Peyer's patch (tissue), 4 donors: ENCODE results near the gene SLC9A7. TPM values are rescaled to one million over a fixed set of nuclear protein-coding genes. Genes with fewer than 3 reads are reported as not detected.

Source experiments
- DNase-seq, 3 donors: peaks; one replicate each; pipeline ENCODE4 v3.0.0-alpha.2; 2017 to 2019
- H3K27ac ChIP-seq, 4 donors: fragments of 200-600 bp; sonication (generic); one replicate each; pipeline ENCODE4 v1.5.1; 2016 to 2019
- H3K27me3 ChIP-seq, 2 donors: fragments of 200-600 bp; sonication (generic); one replicate each; pipeline ENCODE4 v1.5.1; 2019
- H3K36me3 ChIP-seq, 3 donors: fragments of 200-600 bp; sonication (generic); one replicate each; pipeline ENCODE4 v1.5.1; 2016 to 2019
- H3K4me1 ChIP-seq, 4 donors: fragments of 200-600 bp; sonication (generic); one replicate each; pipeline ENCODE4 v1.5.1; 2016 to 2019
- H3K4me3 ChIP-seq, 4 donors: fragments of 200-600 bp; sonication (generic); 1 replicate in 3 of 4; 2 replicates in 1 of 4; pipeline ENCODE4 v1.5.1; 2016 to 2019; ENCODE audit warnings: mild to moderate bottlenecking in 1 of 4
- H3K9me3 ChIP-seq, 4 donors: fragments of 200-600 bp; sonication (generic); one replicate each; pipeline ENCODE4 v1.5.1; 2016 to 2019; ENCODE audit warnings: mild to moderate bottlenecking in 1 of 4
- POLR2A ChIP-seq, 2 donors: fragments of 450-650 bp; IDR thresholded peaks; one replicate each; pipeline ENCODE4 v1.5.1; 2017; ENCODE audit warnings: antibody characterized with exemption in 2 of 2, mild to moderate bottlenecking in 2 of 2, moderate library complexity in 2 of 2
- total RNA-seq, 4 donors: library from RNA; depleted of rRNA; stranded (reverse); fragments of >200 nt; gene quantifications; one replicate each; pipeline ENCODE4 v1.1.0, GENCODE V29; 2016
- TF ChIP-seq, protein P1 (sequence below), 6 experiments: fragments of 450-650 bp in 4 of 6; fragments of 200-600 bp in 2 of 6; sonication (generic) in 1 of 6; IDR thresholded peaks; one replicate each; pipeline ENCODE4 v1.5.1; 2017 to 2019; ENCODE audit warnings: antibody characterized with exemption in 6 of 6, mild to moderate bottlenecking in 3 of 6, moderate library complexity in 1 of 6

SLC9A7 gene
- total RNA-seq, 4 donors from 2014 or later: 0.35 to 9.1 (median 2.2) TPM

DNA sequence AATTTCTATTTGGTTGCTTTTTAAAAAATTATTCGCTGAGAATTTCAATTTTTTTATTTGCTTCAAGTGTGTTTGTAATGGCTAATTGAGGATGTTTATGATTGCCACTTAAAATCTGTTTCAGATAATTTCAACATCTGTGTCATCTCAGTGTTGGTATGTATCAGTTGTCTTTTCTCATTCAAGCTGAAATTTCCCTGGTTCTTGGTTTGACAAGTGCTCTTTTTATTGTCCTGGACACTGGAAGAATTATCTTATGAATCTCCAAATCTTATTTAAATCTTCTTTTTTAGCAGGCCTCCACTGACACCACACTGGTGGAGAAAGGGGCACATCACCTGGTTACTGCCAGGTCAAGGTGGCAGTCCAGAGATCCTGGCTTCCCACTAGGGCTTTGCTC is 163.8 kb downstream of the SLC9A7 start:
- H3K27me3 ChIP-seq: no peaks in the 10 kb centered on the region
- no peak overlapping the region for H3K27ac ChIP-seq
- no peak overlapping the region for H3K4me3 ChIP-seq
- no peak for TF ChIP-seq POLR2A (IDR thresholded peaks at IDR 0.05)
- TF ChIP-seq, protein P1, sequence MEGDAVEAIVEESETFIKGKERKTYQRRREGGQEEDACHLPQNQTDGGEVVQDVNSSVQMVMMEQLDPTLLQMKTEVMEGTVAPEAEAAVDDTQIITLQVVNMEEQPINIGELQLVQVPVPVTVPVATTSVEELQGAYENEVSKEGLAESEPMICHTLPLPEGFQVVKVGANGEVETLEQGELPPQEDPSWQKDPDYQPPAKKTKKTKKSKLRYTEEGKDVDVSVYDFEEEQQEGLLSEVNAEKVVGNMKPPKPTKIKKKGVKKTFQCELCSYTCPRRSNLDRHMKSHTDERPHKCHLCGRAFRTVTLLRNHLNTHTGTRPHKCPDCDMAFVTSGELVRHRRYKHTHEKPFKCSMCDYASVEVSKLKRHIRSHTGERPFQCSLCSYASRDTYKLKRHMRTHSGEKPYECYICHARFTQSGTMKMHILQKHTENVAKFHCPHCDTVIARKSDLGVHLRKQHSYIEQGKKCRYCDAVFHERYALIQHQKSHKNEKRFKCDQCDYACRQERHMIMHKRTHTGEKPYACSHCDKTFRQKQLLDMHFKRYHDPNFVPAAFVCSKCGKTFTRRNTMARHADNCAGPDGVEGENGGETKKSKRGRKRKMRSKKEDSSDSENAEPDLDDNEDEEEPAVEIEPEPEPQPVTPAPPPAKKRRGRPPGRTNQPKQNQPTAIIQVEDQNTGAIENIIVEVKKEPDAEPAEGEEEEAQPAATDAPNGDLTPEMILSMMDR (IDR thresholded peaks at IDR 0.05): no peak
- DNase-seq: no peak
- no peaks in the 10 kb centered on the region for H3K9me3 ChIP-seq
- no peaks in the 10 kb centered on the region for H3K36me3 ChIP-seq
- no peaks in the 10 kb centered on the region for H3K4me1 ChIP-seq

DNA sequence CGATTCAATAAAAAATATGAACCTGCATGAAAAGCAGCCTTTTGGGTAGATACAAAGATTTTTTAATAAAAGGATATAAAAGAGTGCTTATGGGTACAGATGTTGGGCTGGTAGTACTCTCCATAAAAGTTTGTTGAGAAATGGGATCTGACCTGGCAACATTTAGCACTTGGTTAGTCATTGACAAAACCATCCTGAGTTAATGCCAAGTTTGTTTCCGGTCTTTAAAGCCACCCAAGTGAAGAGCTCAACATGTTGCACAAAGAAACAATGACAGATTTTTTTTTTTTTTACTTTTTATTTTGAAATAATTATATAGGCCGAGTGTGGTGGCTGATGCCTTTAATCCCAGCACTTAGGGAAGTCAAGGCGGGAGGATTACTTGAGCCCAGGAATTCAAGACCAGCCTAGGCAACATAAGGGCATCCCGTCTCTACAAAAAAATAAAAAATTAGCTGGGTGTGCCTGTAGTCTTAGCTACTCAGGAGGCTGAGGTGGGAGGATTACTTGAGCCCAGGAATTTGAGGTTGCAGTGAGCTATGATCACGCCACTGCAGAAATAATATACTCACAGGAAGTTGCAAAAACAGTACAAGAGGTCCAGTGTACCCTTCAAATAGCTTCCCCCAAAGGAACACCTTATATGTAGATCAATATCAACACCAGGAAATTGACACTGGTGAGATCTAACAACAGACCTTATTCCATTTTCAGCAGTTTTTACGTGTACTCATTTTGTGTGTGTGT is 168.8 kb downstream of the SLC9A7 start:
- Histone ChIP-seq H3K9me3 (no peaks in the 10 kb centered on the region), H3K4me3 (no peak overlapping the region), H3K36me3 (no peaks in the 10 kb centered on the region), H3K27ac (no peak overlapping the region), H3K4me1 (no peaks in the 10 kb centered on the region), H3K27me3 (no peaks in the 10 kb centered on the region)
- DNase-seq: no peak
- no peak for TF ChIP-seq POLR2A (IDR thresholded peaks at IDR 0.05)
- TF ChIP-seq, protein P1 (IDR thresholded peaks at IDR 0.05): no peak

DNA sequence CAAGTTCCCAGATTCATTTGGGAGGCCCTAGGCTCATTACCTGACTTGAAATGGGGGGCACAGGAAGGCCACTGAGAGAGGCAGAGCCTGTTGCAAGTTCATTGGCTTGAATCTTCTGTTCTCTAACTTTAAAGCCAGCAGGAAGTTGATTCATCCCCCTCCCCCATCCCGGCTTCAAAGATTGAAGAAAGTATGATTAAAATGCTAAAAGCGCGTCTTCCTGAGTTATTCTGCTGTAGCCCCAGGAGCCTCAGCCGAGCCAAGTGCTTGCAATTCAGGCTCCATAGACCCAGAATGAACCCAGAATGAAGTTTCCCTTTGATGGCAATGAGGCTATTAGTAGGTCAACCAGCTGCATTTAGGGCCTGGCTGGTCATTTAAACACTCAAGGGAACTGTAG is 170.7 kb downstream of the SLC9A7 start:
- TF ChIP-seq, protein P1 (IDR thresholded peaks at IDR 0.05): no peak
- TF ChIP-seq POLR2A (IDR thresholded peaks at IDR 0.05): no peak
- Histone ChIP-seq H3K36me3 (no peaks in the 10 kb centered on the region), H3K27ac (peak overlapping the region in 3 of 4 donors; percentile 22 to 44 (median 40)), H3K27me3 (no peaks in the 10 kb centered on the region), H3K4me1 (no peaks in the 10 kb centered on the region), H3K4me3 (no peak overlapping the region), H3K9me3 (no peaks in the 10 kb centered on the region)
- DNase-seq: peak in 2 of 3 donors; percentile 46 to 58

DNA sequence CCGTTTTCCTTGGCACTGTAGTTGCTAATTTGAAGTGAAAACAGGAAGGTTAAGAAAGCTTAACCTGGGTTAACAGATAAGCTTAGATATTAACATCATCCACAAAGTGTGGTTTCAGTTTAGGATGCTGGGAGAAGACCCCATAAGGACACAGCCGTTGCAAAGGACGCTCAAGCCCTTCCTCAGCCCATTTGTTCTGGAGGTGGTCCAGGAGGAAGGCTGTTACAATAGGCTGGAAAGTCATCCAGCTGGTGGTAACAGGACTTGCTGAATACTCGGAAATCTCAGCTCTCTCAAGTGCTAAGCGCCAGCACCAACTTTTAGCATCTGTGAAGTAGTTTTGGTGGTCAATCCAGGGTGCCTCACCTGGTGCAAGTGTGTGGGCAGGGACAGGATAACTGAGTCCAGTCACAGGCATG is 171.2 kb downstream of the SLC9A7 start:
- no peak for DNase-seq
- Histone ChIP-seq H3K9me3 (no peaks in the 10 kb centered on the region), H3K36me3 (no peaks in the 10 kb centered on the region), H3K27me3 (no peaks in the 10 kb centered on the region), H3K27ac (peak overlapping the region in 3 of 4 donors; percentile 22 to 44 (median 40)), H3K4me1 (no peaks in the 10 kb centered on the region), H3K4me3 (no peak overlapping the region)
- TF ChIP-seq, protein P1 (IDR thresholded peaks at IDR 0.05): no peak
- TF ChIP-seq POLR2A (IDR thresholded peaks at IDR 0.05): no peak

DNA sequence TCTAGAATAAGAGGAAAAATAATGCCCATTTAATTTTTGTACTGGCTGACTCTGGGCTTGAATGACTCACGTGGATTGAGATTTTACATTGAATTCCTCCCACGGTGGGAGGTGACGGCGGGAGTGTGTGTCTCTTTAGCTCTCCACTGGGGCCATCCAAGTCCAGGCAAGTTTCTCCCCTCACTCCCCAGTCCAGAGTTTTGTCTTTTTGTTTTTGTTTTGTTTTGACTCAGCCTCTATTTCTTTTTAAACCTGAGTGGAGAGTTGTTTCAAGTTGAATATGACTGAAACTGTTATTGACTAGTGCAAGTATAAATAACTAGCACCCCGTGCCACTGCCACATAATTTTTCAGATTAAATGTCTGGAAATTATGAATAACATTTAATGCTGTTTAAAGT is 171.8 kb downstream of the SLC9A7 start:
- Histone ChIP-seq H3K36me3 (no peaks in the 10 kb centered on the region), H3K4me1 (no peaks in the 10 kb centered on the region), H3K27ac (peak overlapping the region in 3 of 4 donors; percentile 22 to 44 (median 40)), H3K27me3 (no peaks in the 10 kb centered on the region), H3K9me3 (no peaks in the 10 kb centered on the region), H3K4me3 (no peak overlapping the region)
- TF ChIP-seq, protein P1 (IDR thresholded peaks at IDR 0.05): no peak
- no peak for TF ChIP-seq POLR2A (IDR thresholded peaks at IDR 0.05)
- no peak for DNase-seq
